GM23338 (cell line): ENCODE measurements around the gene ALOX5AP. TPM values are rescaled to one million over a fixed set of nuclear protein-coding genes. Genes with fewer than 3 reads are reported as not detected.

ENCODE experiments used
- ATAC-seq: fragments of 200-7000 bp; cut with Tn5 transposase; 3 replicates; pipeline ENCODE4 v1.9.1; 2020
- DNase-seq: peaks from one replicate; pipeline ENCODE4 v3.0.0-alpha.2; 2015; ENCODE audit warnings: low spot score
- H2AFZ ChIP-seq: fragments of 200-600 bp; sonication (generic); 2 replicates; pipeline ENCODE4 v1.8.0; 2016; ENCODE audit warnings: antibody characterized with exemption, mild to moderate bottlenecking, moderate library complexity
- H3F3A ChIP-seq: fragments of 200-600 bp; sonication (generic); replicated peaks from 2 replicates; pipeline ENCODE4 v1.8.0; 2017; ENCODE audit warnings: antibody characterized with exemption, mixed run types, low read depth
- H3K27ac ChIP-seq: fragments of 200-600 bp; sonication (generic); 2 replicates; pipeline ENCODE4 v1.6.1; 2016; ENCODE audit warnings: low read depth
- H3K27me3 ChIP-seq: fragments of 200-600 bp; sonication (generic); 2 replicates; pipeline ENCODE4 v1.8.0; 2016; ENCODE audit warnings: mild to moderate bottlenecking, mixed run types, moderate library complexity; ENCODE audit not compliant: insufficient read depth
- H3K36me3 ChIP-seq: fragments of 200-600 bp; sonication (generic); 2 replicates; pipeline ENCODE4 v1.8.0; 2016; ENCODE audit warnings: mild to moderate bottlenecking; ENCODE audit not compliant: insufficient read depth
- H3K4me1 ChIP-seq: fragments of 200-600 bp; sonication (generic); 2 replicates; pipeline ENCODE4 v1.8.0; 2016; ENCODE audit warnings: mild to moderate bottlenecking, moderate library complexity; ENCODE audit not compliant: insufficient read depth
- H3K4me2 ChIP-seq: fragments of 200-600 bp; sonication (generic); 2 replicates; pipeline ENCODE4 v1.7.1; 2017; ENCODE audit warnings: mixed run types
- H3K4me3 ChIP-seq: fragments of 200-600 bp; sonication (generic); 2 replicates; pipeline ENCODE4 v1.6.1; 2016; ENCODE audit warnings: mixed run types
- H3K79me2 ChIP-seq: fragments of 200-600 bp; sonication (generic); replicated peaks from 2 replicates; pipeline ENCODE4 v1.8.0; 2017; ENCODE audit warnings: mild to moderate bottlenecking; ENCODE audit not compliant: insufficient read depth
- H3K9me2 ChIP-seq: fragments of 200-600 bp; sonication (generic); 2 replicates; pipeline ENCODE4 v1.8.0; 2017; ENCODE audit not compliant: insufficient read depth
- H4K20me1 ChIP-seq: fragments of 200-600 bp; sonication (generic); replicated peaks from 2 replicates; pipeline ENCODE4 v1.8.0; 2017; ENCODE audit warnings: mild to moderate bottlenecking; ENCODE audit not compliant: insufficient read depth
- H3K27ac Mint-ChIP-seq: 2 replicates; pipeline ENCODE4 v1.8.0; 2020; ENCODE audit warnings: inconsistent platforms, mild to moderate bottlenecking, moderate library complexity, mixed read lengths
- H3K27me3 Mint-ChIP-seq: 3 replicates; pipeline ENCODE4 v1.8.0; 2022; ENCODE audit warnings: low read depth, mild to moderate bottlenecking, moderate library complexity, mixed read lengths, inconsistent platforms; ENCODE audit not compliant: insufficient read depth, poor library complexity
- H3K36me3 Mint-ChIP-seq: 3 replicates; pipeline ENCODE4 v1.8.0; 2021; ENCODE audit warnings: low read depth, mild to moderate bottlenecking, inconsistent platforms, moderate library complexity, mixed read lengths
- H3K4me1 Mint-ChIP-seq: 3 replicates; pipeline ENCODE4 v1.8.0; 2020; ENCODE audit warnings: mild to moderate bottlenecking, inconsistent platforms, mixed read lengths
- H3K4me3 Mint-ChIP-seq: 3 replicates; pipeline ENCODE4 v1.8.0; 2021; ENCODE audit warnings: moderate library complexity, mild to moderate bottlenecking, inconsistent platforms, mixed read lengths
- H3K9me3 Mint-ChIP-seq: 3 replicates; pipeline ENCODE4 v1.8.0; 2020; ENCODE audit warnings: moderate library complexity, mild to moderate bottlenecking, inconsistent platforms, mixed read lengths
- CREB1 ChIP-seq: fragments of 250-450 bp; sonication (Bioruptor Pico); IDR thresholded peaks from 2 replicates; pipeline ENCODE4 v1.5.0; 2020; ENCODE audit warnings: low read depth, mild to moderate bottlenecking, moderate library complexity
- CTCF ChIP-seq, 2 experiments: fragments of 200-600 bp in 1 of 2; sonication (generic) in 1 of 2; conservative IDR thresholded peaks; 2 replicates each; pipeline versions ENCODE4 v1.5.1 to v1.6.1; 2016 to 2017; ENCODE audit warnings: antibody characterized with exemption in 2 of 2, low read depth in 2 of 2, mild to moderate bottlenecking in 2 of 2, moderate library complexity in 1 of 2
- ETS1 ChIP-seq: IDR thresholded peaks from 2 replicates; pipeline ENCODE4 v1.6.1; 2016; ENCODE audit warnings: antibody characterized with exemption
- EZH2 ChIP-seq: fragments of 200-600 bp; sonication (generic); IDR thresholded peaks from one replicate; pipeline ENCODE4 v1.8.0; 2017; ENCODE audit warnings: antibody characterized with exemption, mild to moderate bottlenecking, low read depth; ENCODE audit not compliant: unreplicated experiment
- EZH2phosphoT487 ChIP-seq: fragments of 200-600 bp; sonication (generic); IDR thresholded peaks from one replicate; pipeline ENCODE4 v1.8.1; 2018; ENCODE audit warnings: antibody characterized with exemption; ENCODE audit not compliant: unreplicated experiment
- JUNB ChIP-seq: IDR thresholded peaks from one replicate; pipeline ENCODE4 v1.6.1; 2016; ENCODE audit warnings: antibody characterized with exemption; ENCODE audit not compliant: unreplicated experiment
- NANOG ChIP-seq: IDR thresholded peaks from 2 replicates; pipeline ENCODE4 v1.6.1; 2016; ENCODE audit warnings: antibody characterized with exemption, borderline replicate concordance
- POLR2AphosphoS5 ChIP-seq: IDR thresholded peaks from 2 replicates; pipeline ENCODE4 v1.6.1; 2016; ENCODE audit warnings: antibody characterized with exemption, low read depth
- STAT1 ChIP-seq: IDR thresholded peaks from one replicate; pipeline ENCODE4 v1.6.1; 2016; ENCODE audit warnings: antibody characterized with exemption; ENCODE audit not compliant: unreplicated experiment
- ZNF114 ChIP-seq: fragments of 250-450 bp; sonication (Bioruptor Pico); IDR thresholded peaks from 2 replicates; pipeline ENCODE4 v1.5.0; 2020; ENCODE audit warnings: mild to moderate bottlenecking, moderate library complexity
- ZNF331 ChIP-seq: fragments of 250-450 bp; sonication (Bioruptor Pico); IDR thresholded peaks from 2 replicates; pipeline ENCODE4 v1.5.0; 2020; ENCODE audit warnings: low read depth, mild to moderate bottlenecking, moderate library complexity
- polyA plus RNA-seq: library from polyadenylated mRNA; unstranded; fragments of >200 nt; fragmentation: Nextera tagmentation; extraction: Ambion mirVana; gene quantifications from 2 replicates; pipeline ENCODE4 v1.2.1, GENCODE V29; 2016
- total RNA-seq: library from RNA; depleted of rRNA; stranded (reverse); fragments of >200 nt; shearing (Covaris generic); gene quantifications from 2 replicates; pipeline ENCODE4 v1.2.3, GENCODE V29; 2014
- TF ChIP-seq, protein P1 (sequence below): fragments of 250-450 bp; sonication (Bioruptor Pico); IDR thresholded peaks from 2 replicates; pipeline ENCODE4 v1.5.0; 2020; ENCODE audit warnings: mild to moderate bottlenecking, moderate library complexity
- TF ChIP-seq, protein P2 (sequence below): IDR thresholded peaks from one replicate; pipeline ENCODE4 v1.6.1; 2018; ENCODE audit warnings: antibody characterized with exemption; ENCODE audit not compliant: unreplicated experiment

The ALOX5AP gene
- total and polyA plus RNA-seq, 2 experiments from 2014 or later, result 0.23 TPM; not detected in 1

- no peak for TF ChIP-seq CTCF (conservative IDR thresholded peaks at IDR 0.05; ENCODE audit: low read depth in 2 of 2)
- TF ChIP-seq ZNF331, result no peak
- no peak for TF ChIP-seq POLR2AphosphoS5
- TF ChIP-seq NANOG, result no peak
- TF ChIP-seq ETS1, result no peak
- TF ChIP-seq ZNF114 (CRISPR knock-in tag), result no peak
- no peak for TF ChIP-seq EZH2phosphoT487
- no peak for TF ChIP-seq EZH2
- TF ChIP-seq CREB1 (CRISPR knock-in tag), result no peak
- TF ChIP-seq, protein P1, sequence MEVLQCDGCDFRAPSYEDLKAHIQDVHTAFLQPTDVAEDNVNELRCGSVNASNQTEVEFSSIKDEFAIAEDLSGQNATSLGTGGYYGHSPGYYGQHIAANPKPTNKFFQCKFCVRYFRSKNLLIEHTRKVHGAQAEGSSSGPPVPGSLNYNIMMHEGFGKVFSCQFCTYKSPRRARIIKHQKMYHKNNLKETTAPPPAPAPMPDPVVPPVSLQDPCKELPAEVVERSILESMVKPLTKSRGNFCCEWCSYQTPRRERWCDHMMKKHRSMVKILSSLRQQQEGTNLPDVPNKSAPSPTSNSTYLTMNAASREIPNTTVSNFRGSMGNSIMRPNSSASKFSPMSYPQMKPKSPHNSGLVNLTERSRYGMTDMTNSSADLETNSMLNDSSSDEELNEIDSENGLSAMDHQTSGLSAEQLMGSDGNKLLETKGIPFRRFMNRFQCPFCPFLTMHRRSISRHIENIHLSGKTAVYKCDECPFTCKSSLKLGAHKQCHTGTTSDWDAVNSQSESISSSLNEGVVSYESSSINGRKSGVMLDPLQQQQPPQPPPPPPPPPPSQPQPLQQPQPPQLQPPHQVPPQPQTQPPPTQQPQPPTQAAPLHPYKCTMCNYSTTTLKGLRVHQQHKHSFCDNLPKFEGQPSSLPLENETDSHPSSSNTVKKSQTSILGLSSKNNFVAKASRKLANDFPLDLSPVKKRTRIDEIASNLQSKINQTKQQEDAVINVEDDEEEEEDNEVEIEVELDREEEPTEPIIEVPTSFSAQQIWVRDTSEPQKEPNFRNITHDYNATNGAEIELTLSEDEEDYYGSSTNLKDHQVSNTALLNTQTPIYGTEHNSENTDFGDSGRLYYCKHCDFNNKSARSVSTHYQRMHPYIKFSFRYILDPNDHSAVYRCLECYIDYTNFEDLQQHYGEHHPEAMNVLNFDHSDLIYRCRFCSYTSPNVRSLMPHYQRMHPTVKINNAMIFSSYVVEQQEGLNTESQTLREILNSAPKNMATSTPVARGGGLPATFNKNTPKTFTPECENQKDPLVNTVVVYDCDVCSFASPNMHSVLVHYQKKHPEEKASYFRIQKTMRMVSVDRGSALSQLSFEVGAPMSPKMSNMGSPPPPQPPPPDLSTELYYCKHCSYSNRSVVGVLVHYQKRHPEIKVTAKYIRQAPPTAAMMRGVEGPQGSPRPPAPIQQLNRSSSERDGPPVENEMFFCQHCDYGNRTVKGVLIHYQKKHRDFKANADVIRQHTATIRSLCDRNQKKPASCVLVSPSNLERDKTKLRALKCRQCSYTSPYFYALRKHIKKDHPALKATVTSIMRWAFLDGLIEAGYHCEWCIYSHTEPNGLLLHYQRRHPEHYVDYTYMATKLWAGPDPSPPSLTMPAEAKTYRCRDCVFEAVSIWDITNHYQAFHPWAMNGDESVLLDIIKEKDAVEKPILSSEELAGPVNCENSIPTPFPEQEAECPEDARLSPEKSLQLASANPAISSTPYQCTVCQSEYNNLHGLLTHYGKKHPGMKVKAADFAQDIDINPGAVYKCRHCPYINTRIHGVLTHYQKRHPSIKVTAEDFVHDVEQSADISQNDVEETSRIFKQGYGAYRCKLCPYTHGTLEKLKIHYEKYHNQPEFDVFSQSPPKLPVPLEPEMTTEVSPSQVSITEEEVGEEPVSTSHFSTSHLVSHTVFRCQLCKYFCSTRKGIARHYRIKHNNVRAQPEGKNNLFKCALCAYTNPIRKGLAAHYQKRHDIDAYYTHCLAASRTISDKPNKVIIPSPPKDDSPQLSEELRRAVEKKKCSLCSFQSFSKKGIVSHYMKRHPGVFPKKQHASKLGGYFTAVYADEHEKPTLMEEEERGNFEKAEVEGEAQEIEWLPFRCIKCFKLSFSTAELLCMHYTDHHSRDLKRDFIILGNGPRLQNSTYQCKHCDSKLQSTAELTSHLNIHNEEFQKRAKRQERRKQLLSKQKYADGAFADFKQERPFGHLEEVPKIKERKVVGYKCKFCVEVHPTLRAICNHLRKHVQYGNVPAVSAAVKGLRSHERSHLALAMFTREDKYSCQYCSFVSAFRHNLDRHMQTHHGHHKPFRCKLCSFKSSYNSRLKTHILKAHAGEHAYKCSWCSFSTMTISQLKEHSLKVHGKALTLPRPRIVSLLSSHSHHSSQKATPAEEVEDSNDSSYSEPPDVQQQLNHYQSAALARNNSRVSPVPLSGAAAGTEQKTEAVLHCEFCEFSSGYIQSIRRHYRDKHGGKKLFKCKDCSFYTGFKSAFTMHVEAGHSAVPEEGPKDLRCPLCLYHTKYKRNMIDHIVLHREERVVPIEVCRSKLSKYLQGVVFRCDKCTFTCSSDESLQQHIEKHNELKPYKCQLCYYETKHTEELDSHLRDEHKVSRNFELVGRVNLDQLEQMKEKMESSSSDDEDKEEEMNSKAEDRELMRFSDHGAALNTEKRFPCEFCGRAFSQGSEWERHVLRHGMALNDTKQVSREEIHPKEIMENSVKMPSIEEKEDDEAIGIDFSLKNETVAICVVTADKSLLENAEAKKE (CRISPR knock-in tag), result no peak
- no peak for TF ChIP-seq JUNB
- TF ChIP-seq, protein P2, sequence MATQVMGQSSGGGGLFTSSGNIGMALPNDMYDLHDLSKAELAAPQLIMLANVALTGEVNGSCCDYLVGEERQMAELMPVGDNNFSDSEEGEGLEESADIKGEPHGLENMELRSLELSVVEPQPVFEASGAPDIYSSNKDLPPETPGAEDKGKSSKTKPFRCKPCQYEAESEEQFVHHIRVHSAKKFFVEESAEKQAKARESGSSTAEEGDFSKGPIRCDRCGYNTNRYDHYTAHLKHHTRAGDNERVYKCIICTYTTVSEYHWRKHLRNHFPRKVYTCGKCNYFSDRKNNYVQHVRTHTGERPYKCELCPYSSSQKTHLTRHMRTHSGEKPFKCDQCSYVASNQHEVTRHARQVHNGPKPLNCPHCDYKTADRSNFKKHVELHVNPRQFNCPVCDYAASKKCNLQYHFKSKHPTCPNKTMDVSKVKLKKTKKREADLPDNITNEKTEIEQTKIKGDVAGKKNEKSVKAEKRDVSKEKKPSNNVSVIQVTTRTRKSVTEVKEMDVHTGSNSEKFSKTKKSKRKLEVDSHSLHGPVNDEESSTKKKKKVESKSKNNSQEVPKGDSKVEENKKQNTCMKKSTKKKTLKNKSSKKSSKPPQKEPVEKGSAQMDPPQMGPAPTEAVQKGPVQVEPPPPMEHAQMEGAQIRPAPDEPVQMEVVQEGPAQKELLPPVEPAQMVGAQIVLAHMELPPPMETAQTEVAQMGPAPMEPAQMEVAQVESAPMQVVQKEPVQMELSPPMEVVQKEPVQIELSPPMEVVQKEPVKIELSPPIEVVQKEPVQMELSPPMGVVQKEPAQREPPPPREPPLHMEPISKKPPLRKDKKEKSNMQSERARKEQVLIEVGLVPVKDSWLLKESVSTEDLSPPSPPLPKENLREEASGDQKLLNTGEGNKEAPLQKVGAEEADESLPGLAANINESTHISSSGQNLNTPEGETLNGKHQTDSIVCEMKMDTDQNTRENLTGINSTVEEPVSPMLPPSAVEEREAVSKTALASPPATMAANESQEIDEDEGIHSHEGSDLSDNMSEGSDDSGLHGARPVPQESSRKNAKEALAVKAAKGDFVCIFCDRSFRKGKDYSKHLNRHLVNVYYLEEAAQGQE, result no peak
- TF ChIP-seq STAT1, result no peak
- no peak overlapping the region for H3K4me3 Mint-ChIP-seq
- 0 out of 2 replicates have a peak, but pooled peaks cover 4% of the 10 kb centered on the region for H3K9me2 ChIP-seq
- H3K36me3 ChIP-seq, result no peaks in the 10 kb centered on the region
- no peak overlapping the region for H3K27ac ChIP-seq
- H3K27me3 ChIP-seq, result no peaks in the 10 kb centered on the region
- DNase-seq (no peak), ATAC-seq (no peak)
- H2AFZ ChIP-seq, result no peak overlapping the region
- H3K27me3 Mint-ChIP-seq, result no peaks in the 10 kb centered on the region
- no peaks in the 10 kb centered on the region for H3K79me2 ChIP-seq
- no peaks in the 10 kb centered on the region for H3K36me3 Mint-ChIP-seq
- H3K9me3 Mint-ChIP-seq, result no peaks in the 10 kb centered on the region; the same call in 2 of the 3 replicates
- H3F3A ChIP-seq, result no peaks in the 10 kb centered on the region
- H3K4me3 ChIP-seq, result no peak overlapping the region
- H3K27ac Mint-ChIP-seq, result no peak overlapping the region
- H3K4me2 ChIP-seq, result no peak overlapping the region
- no peaks in the 10 kb centered on the region for H3K4me1 ChIP-seq
- H3K4me1 Mint-ChIP-seq, result peaks cover 5% of the 10 kb centered on the region
- H4K20me1 ChIP-seq, result no peaks in the 10 kb centered on the region
Measured at GRCh38 chr13:30689752-30690151, 45.6 kb upstream of the ALOX5AP start.
